HG03432 (cell line): Measurements from ENCODE around the gene BAIAP2.

ENCODE experiments used
- ATAC-seq: cut with Tn5 transposase; IDR thresholded peaks from one replicate; pipeline ENCODE4 v1.9.1; 2021; ENCODE audit warnings: mild to moderate bottlenecking, moderate library complexity; ENCODE audit not compliant: unreplicated experiment

The BAIAP2 gene

DNA sequence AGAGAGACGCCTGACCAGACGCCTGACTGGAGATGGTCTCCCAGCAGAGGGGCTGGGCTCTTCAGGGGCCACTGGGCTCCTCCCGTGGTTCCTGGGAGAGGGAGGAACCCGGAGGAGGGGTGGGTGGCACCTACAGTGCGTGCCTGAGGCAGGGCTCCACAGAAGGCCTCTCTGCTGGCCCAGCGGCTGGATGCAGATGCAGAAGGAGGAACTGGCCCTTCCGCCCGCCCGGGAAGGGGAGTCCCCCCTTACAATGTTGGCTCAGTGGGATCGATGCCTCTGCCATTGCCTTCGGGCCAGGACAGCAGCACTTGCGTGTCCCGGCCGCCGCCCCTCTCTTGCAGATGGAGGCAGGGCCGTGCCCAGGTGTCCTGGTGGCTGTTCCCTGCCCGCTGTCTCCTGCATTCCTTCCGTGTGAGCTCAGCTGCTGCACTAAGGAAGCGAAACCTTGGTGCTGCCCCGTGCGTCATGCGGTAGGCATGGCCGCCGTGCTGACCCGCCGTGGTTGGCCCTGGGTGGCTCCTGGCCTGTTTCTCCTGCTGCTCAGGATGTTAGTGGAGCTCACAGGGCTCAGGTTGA is 15.1 kb downstream of the BAIAP2 start:
- no peak for ATAC-seq

GRCh38 chr17:81050645-81051625 is 16.0 kb downstream of the BAIAP2 start:
- no peak for ATAC-seq

GRCh38 chr17:81052199-81052997 is 17.4 kb downstream of the BAIAP2 start:
- ATAC-seq: no peak

DNA sequence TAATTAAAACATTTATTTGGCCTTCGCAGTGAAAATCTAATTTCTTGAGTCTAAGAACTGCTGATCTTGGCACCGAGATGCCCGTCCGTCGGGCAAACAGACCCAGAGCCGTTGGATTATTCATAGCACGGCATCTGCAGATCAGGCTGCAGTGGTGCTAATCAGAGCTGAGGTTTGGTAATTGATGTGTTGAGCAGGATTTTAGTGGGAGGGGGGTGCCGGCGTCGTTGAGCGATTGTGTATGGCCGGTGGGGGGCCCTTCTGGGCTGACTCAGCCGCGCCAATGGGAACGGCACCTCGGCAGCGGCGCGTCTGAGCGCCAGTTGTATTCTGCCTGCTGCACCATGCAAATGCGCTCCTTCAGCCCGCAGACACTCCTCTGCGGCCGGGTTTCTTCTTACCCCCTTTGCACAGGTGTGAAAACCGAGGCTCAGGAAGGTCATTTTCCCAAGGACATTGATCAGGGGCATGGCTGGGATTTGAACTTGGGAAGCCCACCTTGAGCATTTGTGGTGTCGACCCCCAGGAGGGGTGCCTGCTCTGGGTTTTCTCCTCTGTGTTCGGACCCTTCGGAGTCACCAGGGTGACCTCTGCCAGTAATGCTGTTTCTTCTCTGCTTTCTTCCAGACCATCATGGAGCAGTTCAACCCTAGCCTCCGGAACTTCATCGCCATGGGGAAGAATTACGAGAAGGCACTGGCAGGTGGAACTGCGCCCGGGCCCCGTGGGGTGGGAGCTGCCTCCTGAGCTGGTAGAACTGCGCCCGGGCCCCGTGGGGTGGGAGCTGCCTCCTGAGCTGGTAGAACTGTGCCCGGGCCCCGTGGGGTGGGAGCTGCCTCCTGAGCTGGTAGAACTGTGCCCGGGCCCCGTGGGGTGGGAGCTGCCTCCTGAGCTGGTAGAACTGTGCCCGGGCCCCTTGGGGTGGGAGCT is 18.4 kb downstream of the BAIAP2 start:
- no peak for ATAC-seq

DNA sequence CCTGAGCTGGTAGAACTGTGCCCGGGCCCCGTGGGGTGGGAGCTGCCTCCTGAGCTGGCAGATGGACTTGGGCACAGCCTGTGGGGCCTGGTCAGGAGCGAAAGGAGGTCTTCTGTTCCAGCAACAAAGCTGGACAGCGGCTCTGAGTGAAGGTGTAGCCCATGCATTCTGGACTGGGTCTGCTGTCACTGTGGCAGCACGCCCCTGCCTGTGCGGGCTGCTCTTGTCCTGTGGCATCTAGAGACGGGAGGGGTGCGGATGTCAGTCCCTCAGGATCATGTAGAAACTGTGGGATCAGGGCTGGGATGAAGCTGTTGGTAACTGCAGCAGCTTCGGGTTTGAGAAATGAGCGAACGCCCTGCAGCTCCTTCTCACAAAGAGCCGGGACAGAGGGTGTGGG is 19.4 kb downstream of the BAIAP2 start:
- no peak for ATAC-seq

DNA sequence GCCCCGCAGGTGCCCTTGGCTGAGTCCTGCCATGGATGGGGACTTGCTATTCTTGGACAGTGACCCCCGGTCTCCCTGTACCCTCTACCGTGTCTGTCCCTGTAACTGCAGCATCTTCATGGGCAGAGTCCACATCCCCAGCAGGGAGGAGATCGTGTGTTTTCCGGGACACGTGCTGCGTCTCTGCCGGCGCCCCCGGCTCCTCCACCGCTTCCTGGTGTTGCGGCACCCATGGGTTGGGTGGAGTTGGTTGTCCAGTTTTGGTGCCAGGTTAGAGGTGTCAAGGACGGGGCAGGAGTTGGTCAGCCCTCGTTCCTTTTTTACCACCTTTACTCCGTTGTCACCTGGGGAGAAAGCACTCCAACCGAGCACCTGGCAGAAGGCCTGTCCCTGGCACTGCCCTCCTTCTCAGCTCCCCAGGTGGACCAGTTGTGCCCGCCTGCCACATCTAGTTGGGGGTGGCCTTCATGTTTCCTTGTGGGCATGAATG is 20.0 kb downstream of the BAIAP2 start:
- ATAC-seq: no peak

DNA sequence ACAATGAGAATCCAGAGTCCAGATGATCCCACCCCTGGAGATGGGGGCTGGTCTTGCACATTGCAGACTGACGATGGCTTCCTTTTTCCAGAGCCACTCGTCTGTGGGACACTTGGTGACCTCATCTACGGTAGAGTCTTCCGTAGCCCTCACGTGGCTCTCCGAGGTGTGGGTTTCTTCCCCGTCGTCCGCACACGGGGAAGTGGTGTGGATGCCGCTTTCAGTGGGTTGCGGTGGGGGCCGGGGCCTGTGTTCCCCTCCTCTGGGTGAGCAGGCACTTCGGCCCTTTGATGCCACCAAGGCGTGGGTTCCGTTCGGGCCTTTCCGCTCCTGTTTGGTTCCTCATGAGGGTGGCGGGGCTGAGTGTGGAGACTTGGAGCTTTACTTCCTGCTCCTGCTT is 21.4 kb downstream of the BAIAP2 start:
- no peak for ATAC-seq

DNA sequence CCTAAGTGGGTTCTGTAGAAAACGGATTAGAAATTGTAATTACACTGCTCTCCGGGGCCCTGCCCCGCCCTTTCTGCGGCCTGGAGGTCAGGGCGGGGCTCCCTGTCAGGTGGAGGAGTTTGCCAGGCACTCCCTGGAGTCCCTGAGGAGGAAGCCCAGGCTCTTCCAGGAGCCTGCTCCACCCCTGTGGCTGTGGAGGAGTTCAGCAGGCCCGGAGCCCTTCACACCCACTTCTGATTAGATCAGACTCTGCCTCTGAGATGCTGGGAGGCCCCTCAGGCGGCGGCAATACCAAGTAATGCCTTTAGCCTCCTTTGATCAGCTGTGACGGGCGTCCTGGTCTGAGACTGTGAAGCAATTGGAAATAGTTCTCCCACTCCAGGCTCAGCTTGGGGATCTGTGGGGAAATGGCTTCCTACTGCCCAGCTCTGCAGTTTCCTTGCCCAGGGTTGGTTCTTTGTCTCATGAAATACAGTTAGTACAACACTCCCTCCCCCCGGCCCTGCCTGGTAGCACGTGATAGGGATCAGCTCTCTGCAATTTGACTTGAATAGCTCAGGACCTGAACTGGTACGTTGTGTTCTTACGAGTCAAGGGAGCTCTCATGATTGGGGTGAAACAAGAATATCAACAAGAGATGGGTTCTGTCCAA is 22.3 kb downstream of the BAIAP2 start:
- no peak for ATAC-seq

DNA sequence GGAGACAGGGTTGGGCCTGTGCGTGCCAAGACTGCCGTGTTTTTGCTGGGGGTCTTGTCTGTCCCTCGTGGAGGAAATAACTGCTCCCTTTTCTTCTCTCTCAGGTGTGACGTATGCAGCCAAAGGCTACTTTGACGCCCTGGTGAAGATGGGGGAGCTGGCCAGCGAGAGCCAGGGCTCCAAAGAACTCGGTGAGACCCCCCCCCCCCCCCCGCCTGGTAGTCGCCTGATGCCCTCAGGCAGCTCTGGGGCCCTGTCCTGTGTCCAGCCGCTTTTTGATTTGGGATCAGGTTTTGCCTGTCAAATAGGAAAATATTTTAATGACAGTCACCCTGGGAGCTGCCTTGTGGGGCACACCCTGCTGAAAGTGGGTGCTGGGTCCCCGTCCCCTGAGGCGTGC is 22.8 kb downstream of the BAIAP2 start:
- no peak for ATAC-seq

DNA sequence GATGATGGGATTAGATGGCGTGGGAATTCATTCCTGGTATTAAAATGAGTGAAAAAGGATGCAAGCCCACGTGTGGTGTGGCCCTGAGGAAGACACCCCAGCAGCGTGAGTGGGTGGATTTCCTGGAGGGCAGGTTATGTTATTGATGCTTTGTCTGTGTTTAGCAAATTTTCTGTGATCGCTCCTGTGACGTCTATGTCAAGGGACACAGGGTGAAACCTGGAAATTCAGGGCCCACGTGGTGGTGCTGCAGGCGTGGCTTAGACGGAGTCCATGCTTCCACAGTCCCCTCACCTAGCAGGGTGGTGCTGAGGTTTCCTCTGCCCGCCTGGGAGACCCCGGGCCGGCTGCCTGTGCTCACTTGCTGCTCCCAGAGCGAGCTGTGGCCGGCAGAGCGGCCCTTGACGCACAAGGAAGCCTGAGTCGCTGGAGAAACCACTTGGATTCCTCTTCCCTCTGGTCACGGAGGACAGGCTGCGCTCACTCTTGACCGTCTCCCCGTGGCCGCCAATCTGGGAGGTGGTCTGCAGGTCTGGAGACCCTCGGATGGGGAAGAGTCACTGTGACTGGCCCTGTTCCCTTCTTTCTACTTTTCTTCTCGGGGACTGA is 23.4 kb downstream of the BAIAP2 start:
- no peak for ATAC-seq

DNA sequence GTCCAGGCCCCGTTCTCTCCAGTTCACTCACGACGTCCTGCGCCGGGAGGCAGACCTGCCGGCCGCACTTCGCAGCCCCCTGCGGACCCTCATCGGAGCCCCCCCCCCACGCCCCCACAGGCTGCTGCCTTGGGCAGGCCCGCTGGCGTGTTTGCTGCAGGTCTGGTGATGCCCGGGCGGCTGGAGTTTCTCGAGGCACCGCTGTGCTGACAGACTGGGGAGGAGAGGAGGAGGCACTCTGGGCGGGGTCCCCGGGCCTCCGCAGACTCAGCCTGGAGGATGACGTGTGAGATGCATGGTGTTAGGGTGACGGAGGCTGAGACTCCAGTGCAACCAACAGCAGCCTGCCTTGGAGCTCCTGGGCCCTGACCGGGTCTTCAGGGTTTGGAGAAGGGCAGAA is 24.1 kb downstream of the BAIAP2 start:
- no peak for ATAC-seq

GRCh38 chr17:81060416-81060815 is 25.5 kb downstream of the BAIAP2 start:
- ATAC-seq: no peak

GRCh38 chr17:81061027-81061735 is 26.2 kb downstream of the BAIAP2 start:
- no peak for ATAC-seq

GRCh38 chr17:81062014-81062780 is 27.2 kb downstream of the BAIAP2 start:
- ATAC-seq: no peak

- ATAC-seq: no peak
Observed at GRCh38 chr17:81063106-81064093, 28.4 kb downstream of the BAIAP2 start.

DNA sequence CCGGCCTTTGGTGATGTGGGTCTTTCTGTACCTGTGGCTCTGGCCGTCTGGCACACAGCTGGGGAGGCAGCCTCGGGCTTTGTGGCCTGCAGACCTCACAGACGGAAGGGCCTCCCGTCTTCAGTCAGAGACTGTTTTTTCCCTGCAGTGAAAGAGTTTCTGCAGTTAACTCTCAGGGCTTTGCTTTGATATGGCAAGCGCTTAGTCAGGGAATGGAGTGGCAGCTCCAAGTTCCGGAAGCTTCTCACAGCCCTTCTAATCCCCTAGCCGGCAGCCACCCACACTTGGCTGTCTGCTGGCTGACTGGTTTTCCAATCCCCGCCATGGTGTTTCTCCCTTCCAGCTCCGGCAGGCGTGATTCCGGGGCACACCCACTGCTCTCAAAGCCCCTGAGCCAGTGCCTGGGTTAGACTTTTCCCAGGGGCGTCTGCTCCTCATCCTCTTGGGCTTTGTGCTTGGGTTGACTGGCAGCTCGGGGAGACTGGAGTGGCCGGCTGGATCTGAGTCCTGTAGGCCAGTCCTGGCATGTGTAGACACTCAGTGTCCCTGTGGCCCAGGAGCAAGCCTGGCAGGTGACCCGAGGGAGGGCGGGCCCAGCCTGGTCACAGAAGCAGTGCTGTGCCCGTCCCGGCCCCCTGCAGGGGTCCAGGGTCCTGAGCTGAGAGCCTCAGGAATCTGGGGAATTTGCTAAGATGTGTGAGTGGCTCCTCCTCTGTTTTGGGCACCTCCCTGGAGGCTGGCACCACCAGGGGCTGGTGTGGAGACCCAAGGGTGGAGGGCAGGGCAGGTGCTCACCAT is 29.9 kb downstream of the BAIAP2 start:
- ATAC-seq: no peak
